ENCODE measurements around the gene SLCO2B1. TPM values are rescaled to one million over a fixed set of nuclear protein-coding genes. Genes with fewer than 3 reads are reported as not detected.

The SLCO2B1 gene
- total RNA-seq, 1 experiment from 2014 or later = not detected

DNA sequence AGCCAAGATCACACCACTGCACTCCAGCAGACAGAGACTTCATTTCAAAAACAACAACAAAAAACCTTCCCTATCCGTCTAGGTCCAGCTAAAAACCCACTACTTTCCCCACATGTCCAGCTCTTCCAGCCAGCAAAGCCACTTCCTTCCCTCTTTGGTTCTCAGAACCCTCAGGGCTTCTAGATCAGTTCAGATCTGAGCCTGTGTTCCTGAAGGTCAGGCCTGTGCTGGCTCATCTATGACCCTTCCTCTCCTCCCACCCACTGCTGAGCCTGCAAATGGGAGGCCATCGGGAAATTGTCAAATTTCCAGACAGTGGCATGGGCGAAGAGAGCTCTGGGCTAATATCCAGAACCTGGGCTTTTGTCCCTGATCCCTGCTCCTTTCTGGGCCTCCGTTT, 37.8 kb downstream of the SLCO2B1 start:
- no peak overlapping the region for H4K91ac ChIP-seq (ENCODE audit: insufficient read length, low read depth, low read length)
- H3K4me1 ChIP-seq (ENCODE audit: insufficient read depth, low read length) = no peaks in the 10 kb centered on the region; the same call in 1 of the 2 replicates
- no peaks in the 10 kb centered on the region for H3K27me3 ChIP-seq (ENCODE audit: insufficient read depth, low read length)
- H3K79me1 ChIP-seq (ENCODE audit: insufficient read depth, low read depth, low read length, poor library complexity, severe bottlenecking) = no peaks in the 10 kb centered on the region
- no peak overlapping the region for H2BK120ac ChIP-seq (ENCODE audit: low read depth, low read length, poor library complexity, severe bottlenecking)
- H4K5ac ChIP-seq (ENCODE audit: insufficient read length, low read depth, low read length) = no peak overlapping the region
- H3K4ac ChIP-seq (ENCODE audit: low read depth, low read length) = no peak overlapping the region
- H2BK20ac ChIP-seq (ENCODE audit: low read depth, low read length, poor library complexity, severe bottlenecking) = no peak overlapping the region
- H3T11ph ChIP-seq (ENCODE audit: low read length) = no peak overlapping the region
- H3K9me3 Mint-ChIP-seq = no peaks in the 10 kb centered on the region
- H3K56ac ChIP-seq (ENCODE audit: insufficient read length, low read depth, low read length) = no peak overlapping the region
- H3K9ac ChIP-seq (ENCODE audit: extremely low read depth, insufficient read length, low read length) = no peak overlapping the region
- H3K18ac ChIP-seq (ENCODE audit: insufficient read length, low read depth, low read length) = no peak overlapping the region
- H3K23ac ChIP-seq (ENCODE audit: insufficient read length, low read depth, low read length) = no peak overlapping the region
- H3K27ac Mint-ChIP-seq = no peak overlapping the region
- H4K20me1 ChIP-seq (ENCODE audit: control insufficient read depth, insufficient read depth, insufficient read length) = no peaks in the 10 kb centered on the region
- H3K14ac ChIP-seq (ENCODE audit: insufficient read depth, low read length) = no peak overlapping the region
- no peak overlapping the region for H2BK15ac ChIP-seq (ENCODE audit: low read depth, low read length)
- H3K36me3 Mint-ChIP-seq (ENCODE audit: insufficient read depth in 1 of 3, low read depth in 3 of 3) = no peaks in the 10 kb centered on the region
- no peak overlapping the region for H3K4me3 Mint-ChIP-seq
- DNase-seq = no peak
- no peak overlapping the region for H3K27ac ChIP-seq (ENCODE audit: insufficient read length, low read depth, low read length)
- H3K79me2 ChIP-seq (ENCODE audit: insufficient read depth, low read length) = no peaks in the 10 kb centered on the region
- WGBS (ENCODE audit: extremely low coverage, insufficient read length, low lambda C conversion rate) = no CpG with 5 or more reads among the region's 4 CpGs
- H2BK12ac ChIP-seq (ENCODE audit: insufficient read length, low read depth, low read length) = no peak overlapping the region
- no peaks in the 10 kb centered on the region for H3K9me3 ChIP-seq (ENCODE audit: control insufficient read depth, low read depth, low read length)
- no peak overlapping the region for H2AK5ac ChIP-seq (ENCODE audit: insufficient read length, low read length)
- H3K23me2 ChIP-seq (ENCODE audit: insufficient read length, low read depth, low read length, poor library complexity, severe bottlenecking) = no peaks in the 10 kb centered on the region
- no peaks in the 10 kb centered on the region for H3K27me3 Mint-ChIP-seq (ENCODE audit: low read depth)
- H3K4me1 Mint-ChIP-seq = peaks cover 15 to 27% of the 10 kb centered on the region in 2 experiments
- H3K4me2 ChIP-seq (ENCODE audit: insufficient read depth, insufficient read length, low read length) = no peak overlapping the region
- TF ChIP-seq, protein P1, sequence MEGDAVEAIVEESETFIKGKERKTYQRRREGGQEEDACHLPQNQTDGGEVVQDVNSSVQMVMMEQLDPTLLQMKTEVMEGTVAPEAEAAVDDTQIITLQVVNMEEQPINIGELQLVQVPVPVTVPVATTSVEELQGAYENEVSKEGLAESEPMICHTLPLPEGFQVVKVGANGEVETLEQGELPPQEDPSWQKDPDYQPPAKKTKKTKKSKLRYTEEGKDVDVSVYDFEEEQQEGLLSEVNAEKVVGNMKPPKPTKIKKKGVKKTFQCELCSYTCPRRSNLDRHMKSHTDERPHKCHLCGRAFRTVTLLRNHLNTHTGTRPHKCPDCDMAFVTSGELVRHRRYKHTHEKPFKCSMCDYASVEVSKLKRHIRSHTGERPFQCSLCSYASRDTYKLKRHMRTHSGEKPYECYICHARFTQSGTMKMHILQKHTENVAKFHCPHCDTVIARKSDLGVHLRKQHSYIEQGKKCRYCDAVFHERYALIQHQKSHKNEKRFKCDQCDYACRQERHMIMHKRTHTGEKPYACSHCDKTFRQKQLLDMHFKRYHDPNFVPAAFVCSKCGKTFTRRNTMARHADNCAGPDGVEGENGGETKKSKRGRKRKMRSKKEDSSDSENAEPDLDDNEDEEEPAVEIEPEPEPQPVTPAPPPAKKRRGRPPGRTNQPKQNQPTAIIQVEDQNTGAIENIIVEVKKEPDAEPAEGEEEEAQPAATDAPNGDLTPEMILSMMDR (conservative IDR thresholded peaks at IDR 0.05) = no peak
- no peak overlapping the region for H2AFZ ChIP-seq (ENCODE audit: low read length)
- no peak overlapping the region for H4K8ac ChIP-seq (replicated peaks; ENCODE audit: insufficient read length, low read depth, low read length)
- no peak overlapping the region for H2BK5ac ChIP-seq (ENCODE audit: insufficient read length, low read length)

Data from H9 (cell line).